ENCODE data around the gene SARDH.

Gene SARDH

GRCh38 chr9:133780962-133781827 is 43.0 kb upstream of the SARDH start:
- H3K9ac ChIP-seq (ENCODE audit: low read depth, low read length), result no peak overlapping the region
- TF ChIP-seq CTCF (IDR thresholded peaks at IDR 0.05; ENCODE audit: borderline replicate concordance, extremely low read depth, low read length, poor library complexity, severe bottlenecking) (no peak), EZH2 (IDR thresholded peaks at IDR 0.05; ENCODE audit: borderline replicate concordance, low read depth, low read length, severe bottlenecking) (no peak)
- ATAC-seq (ENCODE audit: insufficient read depth, low read depth) (no peak), DNase-seq (no peak)
- no peak overlapping the region for H3K4me3 ChIP-seq (ENCODE audit: low read depth in 1 of 2, low read length in 2 of 2)
- no peak overlapping the region for H2AFZ ChIP-seq (ENCODE audit: low read depth, low read length)
- no peaks in the 10 kb centered on the region for H3K36me3 ChIP-seq (ENCODE audit: insufficient read depth, low read length)
- no peaks in the 10 kb centered on the region for H3K79me2 ChIP-seq (ENCODE audit: insufficient read depth, low read length)
- H4K20me1 ChIP-seq (ENCODE audit: insufficient read depth, low read length), result no peaks in the 10 kb centered on the region
- H3K4me2 ChIP-seq (ENCODE audit: insufficient read depth, low read length), result no peak overlapping the region
- no peak overlapping the region for H3K27ac ChIP-seq (ENCODE audit: low read length)
- H3K27me3 ChIP-seq (ENCODE audit: insufficient read depth, low read length, poor library complexity), result no peaks in the 10 kb centered on the region
- H3K9me3 ChIP-seq (ENCODE audit: insufficient read depth, low read length, severe bottlenecking), result no peaks in the 10 kb centered on the region
- no peaks in the 10 kb centered on the region for H3K4me1 ChIP-seq (ENCODE audit: insufficient read depth, low read length)

- Histone ChIP-seq H3K4me3 (ENCODE audit: low read depth in 1 of 2, low read length in 2 of 2) (no peak overlapping the region), H4K20me1 (ENCODE audit: insufficient read depth, low read length) (no peaks in the 10 kb centered on the region), H3K79me2 (ENCODE audit: insufficient read depth, low read length) (no peaks in the 10 kb centered on the region), H2AFZ (ENCODE audit: low read depth, low read length) (no peak overlapping the region), H3K4me2 (ENCODE audit: insufficient read depth, low read length) (no peak overlapping the region), H3K27me3 (ENCODE audit: insufficient read depth, low read length, poor library complexity) (no peaks in the 10 kb centered on the region), H3K9me3 (ENCODE audit: insufficient read depth, low read length, severe bottlenecking) (no peaks in the 10 kb centered on the region), H3K4me1 (ENCODE audit: insufficient read depth, low read length) (no peaks in the 10 kb centered on the region), H3K9ac (ENCODE audit: low read depth, low read length) (no peak overlapping the region), H3K27ac (ENCODE audit: low read length) (no peak overlapping the region), H3K36me3 (ENCODE audit: insufficient read depth, low read length) (no peaks in the 10 kb centered on the region)
- ATAC-seq (ENCODE audit: insufficient read depth, low read depth) (no peak), DNase-seq (no peak)
- no peak for TF ChIP-seq CTCF (IDR thresholded peaks at IDR 0.05; ENCODE audit: borderline replicate concordance, extremely low read depth, low read length, poor library complexity, severe bottlenecking)
- no peak for TF ChIP-seq EZH2 (IDR thresholded peaks at IDR 0.05; ENCODE audit: borderline replicate concordance, low read depth, low read length, severe bottlenecking)
These were observed 42.3 kb upstream of the SARDH start for GRCh38 chr9:133780404-133780945.

- Histone ChIP-seq H3K27me3 (ENCODE audit: insufficient read depth, low read length, poor library complexity) (no peaks in the 10 kb centered on the region), H3K79me2 (ENCODE audit: insufficient read depth, low read length) (no peaks in the 10 kb centered on the region), H3K9me3 (ENCODE audit: insufficient read depth, low read length, severe bottlenecking) (no peaks in the 10 kb centered on the region), H4K20me1 (ENCODE audit: insufficient read depth, low read length) (no peaks in the 10 kb centered on the region), H3K9ac (ENCODE audit: low read depth, low read length) (no peak overlapping the region), H3K4me2 (ENCODE audit: insufficient read depth, low read length) (no peak overlapping the region), H3K36me3 (ENCODE audit: insufficient read depth, low read length) (no peaks in the 10 kb centered on the region), H3K4me1 (ENCODE audit: insufficient read depth, low read length) (no peaks in the 10 kb centered on the region), H3K4me3 (ENCODE audit: low read depth in 1 of 2, low read length in 2 of 2) (no peak overlapping the region), H2AFZ (ENCODE audit: low read depth, low read length) (no peak overlapping the region), H3K27ac (ENCODE audit: low read length) (no peak overlapping the region)
- DNase-seq (no peak), ATAC-seq (ENCODE audit: insufficient read depth, low read depth) (no peak)
- no peak for TF ChIP-seq CTCF (IDR thresholded peaks at IDR 0.05; ENCODE audit: borderline replicate concordance, extremely low read depth, low read length, poor library complexity, severe bottlenecking)
These were observed 41.6 kb upstream of the SARDH start for GRCh38 chr9:133779516-133780403.
